ENCODE data around the gene OR1M1.

The OR1M1 gene

GRCh38 chr19:9040131-9040530 is 46.7 kb upstream of the OR1M1 start:
- Histone ChIP-seq H3K4me3 (ENCODE audit: low read depth, low read length, poor library complexity, severe bottlenecking) (no peak overlapping the region), H2AFZ (ENCODE audit: low read length) (no peak overlapping the region), H3K9ac (ENCODE audit: low read length) (no peak overlapping the region), H3K4me2 (ENCODE audit: low read length) (no peak overlapping the region), H3K27me3 (ENCODE audit: insufficient read depth, low read length) (no peaks in the 10 kb centered on the region), H4K20me1 (ENCODE audit: insufficient read depth, low read length) (no peaks in the 10 kb centered on the region), H3K79me2 (ENCODE audit: insufficient read depth, low read length) (no peaks in the 10 kb centered on the region), H3K27ac (ENCODE audit: low read depth, low read length, poor library complexity, severe bottlenecking) (no peak overlapping the region), H3K4me1 (ENCODE audit: insufficient read depth, low read length, severe bottlenecking) (no peaks in the 10 kb centered on the region), H3K9me2 (ENCODE audit: low read depth, low read length) (no peaks in the 10 kb centered on the region), H3K36me3 (ENCODE audit: insufficient read depth, low read length) (no peaks in the 10 kb centered on the region), H3F3A (ENCODE audit: insufficient read depth, low read length) (no peaks in the 10 kb centered on the region), H3K9me3 (ENCODE audit: low read length) (no peaks in the 10 kb centered on the region)
- TF ChIP-seq CTCF (IDR thresholded peaks at IDR 0.05; ENCODE audit: low read length) (no peak), EZH2 (IDR thresholded peaks at IDR 0.05; ENCODE audit: borderline replicate concordance, low read length) (no peak)

GRCh38 chr19:9041023-9041422 is 45.8 kb upstream of the OR1M1 start:
- Histone ChIP-seq H4K20me1 (ENCODE audit: insufficient read depth, low read length) (no peaks in the 10 kb centered on the region), H3F3A (ENCODE audit: insufficient read depth, low read length) (no peaks in the 10 kb centered on the region), H3K9me2 (ENCODE audit: low read depth, low read length) (no peaks in the 10 kb centered on the region), H3K4me1 (ENCODE audit: insufficient read depth, low read length, severe bottlenecking) (no peaks in the 10 kb centered on the region), H3K79me2 (ENCODE audit: insufficient read depth, low read length) (no peaks in the 10 kb centered on the region), H3K9ac (ENCODE audit: low read length) (no peak overlapping the region), H3K4me2 (ENCODE audit: low read length) (no peak overlapping the region), H3K36me3 (ENCODE audit: insufficient read depth, low read length) (no peaks in the 10 kb centered on the region), H2AFZ (ENCODE audit: low read length) (no peak overlapping the region), H3K27me3 (ENCODE audit: insufficient read depth, low read length) (no peaks in the 10 kb centered on the region), H3K4me3 (ENCODE audit: low read depth, low read length, poor library complexity, severe bottlenecking) (no peak overlapping the region), H3K27ac (ENCODE audit: low read depth, low read length, poor library complexity, severe bottlenecking) (no peak overlapping the region), H3K9me3 (ENCODE audit: low read length) (no peaks in the 10 kb centered on the region)
- TF ChIP-seq EZH2 (IDR thresholded peaks at IDR 0.05; ENCODE audit: borderline replicate concordance, low read length) (no peak), CTCF (IDR thresholded peaks at IDR 0.05; ENCODE audit: low read length) (no peak)

GRCh38 chr19:9043524-9043923 is 43.3 kb upstream of the OR1M1 start:
- Histone ChIP-seq H3K4me3 (ENCODE audit: low read depth, low read length, poor library complexity, severe bottlenecking) (no peak overlapping the region), H3K27me3 (ENCODE audit: insufficient read depth, low read length) (no peaks in the 10 kb centered on the region), H4K20me1 (ENCODE audit: insufficient read depth, low read length) (no peaks in the 10 kb centered on the region), H3K9me3 (ENCODE audit: low read length) (no peaks in the 10 kb centered on the region), H3K79me2 (ENCODE audit: insufficient read depth, low read length) (no peaks in the 10 kb centered on the region), H3K9ac (ENCODE audit: low read length) (no peak overlapping the region), H3K4me2 (ENCODE audit: low read length) (no peak overlapping the region), H3K9me2 (ENCODE audit: low read depth, low read length) (no peaks in the 10 kb centered on the region), H3K36me3 (ENCODE audit: insufficient read depth, low read length) (no peaks in the 10 kb centered on the region), H2AFZ (ENCODE audit: low read length) (no peak overlapping the region), H3F3A (ENCODE audit: insufficient read depth, low read length) (no peaks in the 10 kb centered on the region), H3K27ac (ENCODE audit: low read depth, low read length, poor library complexity, severe bottlenecking) (no peak overlapping the region), H3K4me1 (ENCODE audit: insufficient read depth, low read length, severe bottlenecking) (no peaks in the 10 kb centered on the region)
- no peak for TF ChIP-seq CTCF (IDR thresholded peaks at IDR 0.05; ENCODE audit: low read length)
